ENCODE results near the gene AFF3.
"Not testable (repeated sequence)": the region's sequence is repeated elsewhere in the genome, so short reads cannot be mapped to it uniquely, and the experiment has no call there.

AFF3 gene

DNA sequence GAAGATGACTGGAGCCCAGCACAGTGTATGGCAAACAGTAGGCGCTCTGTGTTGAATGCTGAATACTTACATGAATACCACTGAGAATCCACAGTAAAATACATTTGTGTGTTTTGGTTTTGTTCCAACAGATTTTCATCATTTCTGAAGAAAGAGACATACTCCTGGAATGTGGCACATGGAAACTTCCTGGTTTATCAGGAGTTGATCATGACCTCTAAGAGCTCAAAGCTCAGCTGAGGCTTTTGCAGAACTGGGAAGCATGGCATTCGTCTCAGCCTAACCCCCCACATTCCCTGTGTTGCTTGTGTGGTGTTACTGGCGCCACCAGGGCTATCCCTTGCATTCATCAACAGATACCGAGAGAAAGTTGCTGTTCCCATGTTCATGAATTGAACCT is 335.6 kb downstream of the AFF3 start:
- DNase-seq (ENCODE audit: low read depth in 2 of 2, low spot score in 1 of 2), result no peak

DNA sequence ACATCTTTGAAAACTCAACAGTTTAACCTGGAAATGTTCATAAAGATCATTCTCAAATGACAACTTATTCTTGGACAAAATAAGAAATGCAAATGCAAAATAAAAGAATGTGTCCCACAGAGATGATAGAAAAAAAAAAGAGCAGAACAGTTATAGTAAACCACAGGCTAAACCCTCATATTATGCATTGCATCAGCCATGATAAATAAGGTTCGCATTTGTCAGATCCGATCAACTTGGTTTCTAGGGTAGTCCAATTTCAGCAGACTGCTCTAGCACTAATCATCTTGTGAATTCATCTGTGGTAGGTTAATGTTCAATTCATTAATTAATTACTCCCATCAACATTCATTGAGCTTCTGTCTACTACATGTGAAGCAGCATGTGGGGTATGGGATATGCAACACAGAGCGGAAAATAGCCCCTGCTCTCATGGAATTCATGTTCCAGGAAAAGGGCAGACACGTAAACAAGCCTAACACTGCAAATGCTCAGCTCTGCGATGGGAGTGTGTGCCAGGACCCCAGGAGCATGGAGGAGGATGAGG is 336.4 kb downstream of the AFF3 start:
- DNase-seq (ENCODE audit: low read depth in 2 of 2, low spot score in 1 of 2), result no peak

DNA sequence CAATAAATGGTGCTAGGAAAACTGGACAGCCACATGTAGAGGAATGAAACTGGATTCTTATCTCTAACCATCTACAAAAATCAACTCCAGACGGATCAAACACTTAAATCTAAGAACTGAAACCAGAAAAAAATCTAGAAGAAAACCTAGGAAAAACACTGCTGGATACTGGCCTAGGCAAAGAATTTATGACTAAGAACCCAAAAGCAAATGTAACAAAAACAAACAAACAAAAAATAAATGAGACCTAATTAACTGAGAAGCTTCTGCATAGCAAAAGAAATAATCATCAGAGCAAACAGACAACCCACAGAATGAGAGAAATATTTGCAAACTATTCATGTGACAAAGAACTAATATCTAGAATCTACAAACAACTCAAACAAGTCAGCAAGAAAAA is 338.5 kb downstream of the AFF3 start:
- DNase-seq (ENCODE audit: low read depth in 2 of 2, low spot score in 1 of 2), result no peak

DNA sequence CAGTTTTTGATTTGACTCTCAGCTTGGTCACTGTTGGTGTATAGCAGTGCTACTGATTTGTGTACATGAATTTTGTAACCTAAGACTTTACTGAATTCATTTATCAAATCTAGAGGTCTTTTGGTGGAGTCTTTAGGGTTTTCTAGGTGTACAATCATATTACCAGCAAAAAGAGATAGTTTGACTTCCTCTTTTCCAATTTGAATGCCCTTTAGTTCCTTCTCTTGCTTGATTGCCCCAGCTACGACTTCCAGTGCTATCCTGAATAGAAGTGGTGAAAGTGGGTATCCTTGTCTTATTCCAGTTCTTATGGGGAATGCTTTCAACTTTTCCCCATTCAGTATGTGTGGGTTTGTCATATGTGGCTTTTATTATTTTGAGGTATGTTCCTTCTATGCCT is 339.7 kb downstream of the AFF3 start:
- no peak for DNase-seq (ENCODE audit: low read depth in 2 of 2, low spot score in 1 of 2)

DNA sequence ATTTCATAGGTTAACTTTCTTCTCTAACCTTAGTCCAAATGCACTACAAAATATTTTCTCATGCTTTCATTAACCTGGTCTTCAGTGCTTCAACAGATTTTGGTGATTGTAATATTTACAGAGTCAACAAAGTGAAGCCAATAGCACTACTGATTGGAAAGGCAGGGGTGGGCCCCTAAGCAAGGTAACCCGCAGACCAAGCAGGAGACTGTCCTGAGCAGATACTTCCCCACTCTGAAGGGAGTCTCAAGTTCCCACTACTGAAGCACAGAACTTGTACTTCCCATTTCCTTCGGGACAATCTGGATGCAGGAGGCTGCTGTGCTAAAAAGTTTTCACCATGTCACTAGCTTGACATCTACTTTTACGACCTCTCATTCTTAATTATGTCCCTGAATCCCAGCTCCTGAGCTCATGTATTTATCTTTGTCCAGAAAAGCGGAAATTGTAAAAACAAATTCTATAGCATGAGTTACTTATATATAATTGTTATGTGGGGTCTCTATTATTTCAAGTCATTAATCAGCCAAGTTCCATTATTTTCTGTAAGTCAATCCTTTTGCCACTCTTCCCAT is 341.0 kb downstream of the AFF3 start:
- no peak for DNase-seq (ENCODE audit: low read depth in 2 of 2, low spot score in 1 of 2)

DNA sequence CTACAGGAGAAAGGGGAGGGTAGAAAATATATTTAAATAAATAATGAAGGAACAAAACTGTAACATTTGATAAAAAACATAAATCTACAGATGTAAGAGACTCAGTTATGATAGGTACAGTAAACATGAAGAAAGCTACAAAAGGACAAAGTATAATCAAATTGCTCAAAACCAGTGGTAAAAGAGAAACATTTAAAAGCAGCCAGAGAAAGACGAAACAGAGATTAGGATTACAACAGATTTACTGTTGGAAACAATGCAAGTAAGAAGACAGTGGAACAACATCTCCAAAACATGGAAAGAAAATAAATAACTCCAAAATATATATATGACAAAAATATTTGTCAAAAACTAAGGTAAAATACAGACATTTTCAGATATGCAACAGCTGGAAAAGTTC is 344.9 kb downstream of the AFF3 start:
- no peak for DNase-seq (ENCODE audit: low read depth in 2 of 2, low spot score in 1 of 2)

DNA sequence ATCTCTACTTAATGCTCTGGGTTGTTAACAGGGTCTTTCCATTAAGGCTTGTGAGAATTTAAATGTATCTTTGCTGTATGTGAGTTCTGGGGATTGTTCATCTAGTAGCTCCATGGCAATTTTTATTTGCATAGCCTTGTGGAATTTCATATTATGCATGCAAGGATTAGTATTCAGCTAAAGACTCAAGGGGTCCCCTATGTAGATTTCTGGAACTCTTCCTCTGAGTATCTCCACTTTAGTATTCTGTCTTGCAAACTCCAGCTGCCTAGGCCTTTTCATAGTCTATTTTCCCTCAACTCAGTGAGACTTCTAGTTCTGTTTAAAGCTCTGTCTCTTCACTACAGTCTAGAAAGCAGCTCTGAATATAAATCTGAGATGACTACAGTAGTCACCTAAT is 348.0 kb downstream of the AFF3 start:
- DNase-seq (ENCODE audit: low read depth in 2 of 2, low spot score in 1 of 2), result no peak

DNA sequence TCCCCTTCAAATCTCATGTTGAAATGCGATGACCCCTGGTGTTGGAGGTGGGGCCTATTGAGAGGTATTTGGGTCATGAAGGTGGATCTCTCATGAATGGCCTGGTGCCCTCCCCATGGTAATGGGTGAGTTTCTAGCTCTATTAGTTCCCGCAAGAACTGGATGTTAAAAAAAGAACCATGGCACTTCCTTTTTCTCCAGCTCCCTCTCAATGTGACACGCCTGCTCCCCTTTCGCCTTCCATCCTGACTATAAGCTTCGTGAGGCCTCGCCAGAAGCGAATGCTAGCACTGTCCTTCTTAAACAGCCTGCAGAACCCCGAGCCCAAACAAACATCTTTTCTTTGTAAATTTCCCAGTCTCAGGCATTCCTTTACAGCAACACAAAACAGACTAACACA is 349.4 kb downstream of the AFF3 start:
- DNase-seq (ENCODE audit: low read depth in 2 of 2, low spot score in 1 of 2), result no peak

DNA sequence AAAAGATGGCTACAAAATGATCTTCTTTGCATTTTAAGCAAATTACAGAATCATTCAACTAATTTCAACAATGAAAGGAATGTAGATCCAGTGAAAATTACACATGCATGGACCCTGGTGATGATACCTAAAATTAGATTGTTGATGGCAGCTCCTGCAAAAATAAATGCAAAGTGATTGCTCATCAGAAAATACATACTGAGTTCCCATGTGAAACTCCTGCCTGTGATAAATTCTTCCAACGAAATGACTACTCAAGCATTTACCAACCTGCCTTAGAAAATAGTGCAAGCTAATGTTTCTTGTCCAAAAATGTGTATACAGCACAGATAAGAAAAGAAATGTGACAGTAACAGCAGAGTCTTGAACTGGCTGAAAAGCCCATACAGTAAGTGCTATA is 352.5 kb downstream of the AFF3 start:
- DNase-seq (ENCODE audit: low read depth in 2 of 2, low spot score in 1 of 2), result no peak

DNA sequence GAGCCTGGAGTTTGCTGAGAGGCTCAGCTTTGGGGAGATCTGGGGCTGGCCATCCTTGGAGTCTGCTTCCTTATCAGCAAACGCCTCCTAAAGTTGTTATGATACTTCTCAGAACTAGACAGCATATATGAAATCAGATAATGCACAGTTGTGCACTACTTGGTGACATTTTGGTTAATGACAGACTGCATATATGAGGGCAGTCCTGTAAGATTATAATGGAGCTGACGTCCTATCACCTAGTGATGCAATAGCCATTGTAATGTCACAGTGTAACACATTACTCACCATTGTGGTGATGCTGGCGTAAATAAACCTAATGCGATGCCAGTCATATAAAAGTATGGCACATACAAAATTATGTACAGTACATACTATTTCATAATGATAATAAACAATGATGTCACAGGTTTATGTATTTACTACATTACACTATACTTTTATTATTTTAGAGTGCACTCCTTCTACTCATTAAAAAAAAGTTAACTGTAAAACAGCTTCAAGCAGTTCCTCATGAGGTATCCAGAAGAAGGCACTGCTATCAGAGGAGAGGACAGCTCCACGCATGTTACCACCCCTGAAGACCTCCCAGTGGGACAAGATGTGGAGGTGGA is 354.5 kb downstream of the AFF3 start:
- no peak for DNase-seq (ENCODE audit: low read depth in 2 of 2, low spot score in 1 of 2)

DNA sequence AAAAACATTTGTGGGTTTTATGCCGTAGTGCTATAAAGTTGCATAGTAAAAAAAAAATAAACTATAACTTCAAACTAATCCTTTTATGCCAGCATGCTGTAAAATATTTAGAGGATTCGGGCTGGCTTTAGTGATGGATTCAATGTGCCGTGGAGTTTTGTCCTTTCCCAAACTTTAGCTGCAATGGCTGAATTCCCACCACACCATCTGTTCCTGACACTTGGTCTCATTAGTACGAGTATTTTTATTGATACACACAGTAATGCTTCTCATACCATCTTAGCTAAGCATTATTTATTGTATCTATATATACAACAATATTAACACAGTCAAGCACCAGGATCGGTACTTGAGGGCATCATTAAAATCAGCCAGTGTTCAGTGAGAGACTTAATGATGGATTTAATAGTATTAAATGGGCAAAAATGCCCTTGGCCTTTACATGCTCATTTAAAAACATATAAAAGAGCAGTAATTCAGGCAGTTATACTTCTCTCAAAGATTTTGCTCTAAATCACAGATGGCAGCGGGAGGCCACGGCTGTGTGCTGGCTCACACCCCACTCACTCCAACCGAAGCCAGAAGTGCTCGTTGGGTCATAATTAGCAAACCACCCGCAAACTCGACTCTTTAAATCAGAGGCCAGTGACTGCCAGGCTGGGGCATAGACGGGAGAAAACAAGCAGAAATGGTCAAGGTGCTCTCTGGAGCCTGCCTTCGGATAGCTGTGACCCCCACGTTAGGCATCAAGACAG is 355.6 kb downstream of the AFF3 start:
- DNase-seq (ENCODE audit: low read depth in 2 of 2, low spot score in 1 of 2), result no peak

DNA sequence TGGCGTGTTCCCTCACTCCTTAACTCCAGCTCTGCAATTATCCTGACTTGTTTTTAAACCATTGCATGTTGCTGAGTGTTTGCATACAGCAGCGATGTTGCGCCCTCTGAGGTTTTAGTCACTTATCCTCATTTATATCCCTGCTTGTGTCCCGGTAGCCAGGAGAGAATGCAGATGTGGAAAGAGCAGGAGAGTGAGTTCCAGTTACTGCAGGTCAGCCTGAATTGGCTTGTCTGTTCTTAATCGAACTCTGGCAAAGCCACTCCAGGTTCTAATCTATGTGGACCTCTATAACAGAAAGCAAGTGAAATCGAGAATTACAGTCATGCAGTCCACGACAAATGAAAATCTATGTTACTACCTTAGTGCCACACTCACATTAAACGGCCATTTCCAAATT is 357.4 kb downstream of the AFF3 start:
- DNase-seq (ENCODE audit: low read depth in 2 of 2, low spot score in 1 of 2), result no peak

DNA sequence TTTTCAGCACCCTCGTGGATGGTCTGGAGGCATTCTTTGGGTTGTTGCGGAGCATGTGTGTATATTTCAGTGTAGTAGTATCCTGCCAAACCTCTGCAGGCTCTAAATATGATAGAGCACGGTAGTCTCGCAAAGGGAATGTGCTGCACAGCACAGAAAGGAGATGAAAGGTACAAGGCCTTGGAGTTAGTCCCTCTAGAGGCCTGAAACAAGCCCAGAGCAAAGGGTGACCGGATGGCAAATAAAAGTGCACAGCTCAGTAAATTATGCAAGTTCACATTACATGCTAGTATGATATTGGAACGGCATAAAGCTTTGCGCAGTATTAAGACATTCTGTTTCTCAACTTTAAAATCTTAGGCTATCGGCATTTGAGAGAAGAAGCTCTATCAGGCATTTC is 358.1 kb downstream of the AFF3 start:
- no peak for DNase-seq (ENCODE audit: low read depth in 2 of 2, low spot score in 1 of 2)

DNA sequence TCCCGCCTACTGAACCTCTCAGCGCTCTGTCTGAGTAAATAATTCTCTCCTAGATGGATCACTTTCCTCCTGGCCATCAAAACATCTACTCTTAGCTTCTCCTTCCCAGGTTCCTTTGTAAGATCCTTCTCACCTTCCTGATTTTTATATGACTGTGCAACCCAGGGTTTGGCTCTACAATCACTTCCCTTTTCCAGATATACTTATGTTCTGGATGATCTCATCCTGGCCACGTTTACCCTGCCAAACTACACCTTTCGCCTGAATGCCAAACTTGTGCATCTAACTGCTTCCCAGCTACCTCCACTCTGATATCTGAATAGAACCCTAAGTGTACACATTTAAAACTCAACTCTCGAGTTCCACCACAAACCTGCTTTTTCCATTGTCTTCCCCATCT is 362.1 kb downstream of the AFF3 start:
- DNase-seq (ENCODE audit: low read depth in 2 of 2, low spot score in 1 of 2), result no peak

DNA sequence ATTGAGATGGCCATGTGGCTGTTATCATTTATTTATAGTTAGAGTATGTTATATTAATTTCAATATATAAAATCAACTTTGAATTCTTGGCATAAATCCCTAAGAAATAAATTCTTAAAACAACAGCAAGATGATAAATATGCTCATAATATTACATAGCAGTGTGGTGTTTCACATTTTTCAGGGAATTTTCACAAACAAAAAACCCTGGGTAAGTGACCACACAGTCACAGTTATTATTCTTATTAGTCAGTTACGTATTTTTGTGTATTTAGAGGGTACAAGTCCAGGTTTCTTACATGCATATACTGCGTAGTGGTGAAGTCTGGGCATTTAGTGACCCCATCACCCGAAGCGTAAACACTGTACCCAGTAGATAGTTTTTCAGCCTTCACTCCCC is 363.1 kb downstream of the AFF3 start:
- DNase-seq (ENCODE audit: low read depth in 2 of 2, low spot score in 1 of 2), result no peak

DNA sequence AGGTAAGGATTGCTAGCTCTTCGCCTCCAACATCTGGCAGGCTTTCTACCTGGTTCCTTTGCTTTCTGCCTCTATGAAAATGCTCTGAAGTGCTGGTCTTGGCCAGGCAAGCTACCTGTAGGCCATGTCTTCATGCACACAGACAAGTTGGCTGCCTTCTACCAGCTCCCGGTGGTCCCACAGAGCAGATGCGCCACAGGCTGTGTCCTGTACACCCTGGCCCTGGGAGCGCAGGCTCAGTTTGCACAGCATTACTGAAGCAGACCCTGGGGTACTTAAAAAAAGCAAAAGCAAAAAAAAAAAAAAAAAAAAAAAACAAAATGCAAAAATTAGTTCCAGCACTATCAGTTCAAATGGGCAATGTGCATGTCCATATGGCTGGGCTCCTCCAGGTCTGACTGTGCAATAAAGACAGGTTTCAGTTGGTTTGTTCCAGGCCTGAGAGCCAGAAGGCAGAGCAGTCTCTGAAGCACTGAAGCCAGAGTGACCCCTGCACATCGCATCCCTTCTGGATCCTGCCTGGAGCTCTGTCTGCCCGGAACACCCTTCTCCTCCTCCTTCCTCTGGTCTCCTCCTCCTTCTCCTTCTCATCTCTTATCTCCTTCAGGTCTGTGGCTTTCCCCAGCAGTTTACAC is 364.6 kb downstream of the AFF3 start:
- DNase-seq (ENCODE audit: low read depth in 2 of 2, low spot score in 1 of 2), result no peak

DNA sequence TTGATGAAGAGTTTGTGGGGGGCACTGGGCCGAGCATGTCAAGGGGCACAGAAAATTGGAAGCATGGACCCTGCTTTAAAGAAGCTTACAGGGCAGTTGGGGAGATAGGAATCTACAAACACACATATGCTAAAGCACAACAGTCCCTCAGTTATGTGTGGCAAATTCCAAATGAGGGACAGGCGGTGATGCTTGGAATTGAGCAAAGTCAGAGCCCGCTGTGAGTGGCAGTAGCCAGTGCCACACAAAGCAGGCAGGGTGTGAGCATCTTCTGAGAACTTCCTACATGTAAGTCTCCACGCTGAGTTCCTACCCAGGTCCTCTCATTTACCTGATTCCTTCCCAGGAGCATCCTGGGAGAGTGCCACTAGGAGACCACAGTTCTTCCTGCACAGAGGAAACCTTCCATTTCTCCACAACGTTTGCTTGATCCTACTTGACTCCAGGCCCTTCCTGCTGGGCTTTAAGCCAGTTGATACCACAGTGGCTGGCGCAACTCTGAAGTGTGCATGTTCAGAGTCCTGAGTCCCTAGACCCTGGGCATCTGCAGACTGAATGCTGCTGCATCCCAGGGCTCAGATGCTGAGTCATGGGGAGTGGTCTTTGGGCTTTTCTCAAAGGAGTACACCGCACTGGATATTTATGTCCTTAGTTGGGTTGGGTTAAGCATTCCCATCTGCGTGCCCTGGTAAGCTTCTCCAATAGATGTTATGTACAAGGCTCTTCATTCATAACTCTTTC is 365.3 kb downstream of the AFF3 start:
- DNase-seq (ENCODE audit: low read depth in 2 of 2, low spot score in 1 of 2), result no peak

DNA sequence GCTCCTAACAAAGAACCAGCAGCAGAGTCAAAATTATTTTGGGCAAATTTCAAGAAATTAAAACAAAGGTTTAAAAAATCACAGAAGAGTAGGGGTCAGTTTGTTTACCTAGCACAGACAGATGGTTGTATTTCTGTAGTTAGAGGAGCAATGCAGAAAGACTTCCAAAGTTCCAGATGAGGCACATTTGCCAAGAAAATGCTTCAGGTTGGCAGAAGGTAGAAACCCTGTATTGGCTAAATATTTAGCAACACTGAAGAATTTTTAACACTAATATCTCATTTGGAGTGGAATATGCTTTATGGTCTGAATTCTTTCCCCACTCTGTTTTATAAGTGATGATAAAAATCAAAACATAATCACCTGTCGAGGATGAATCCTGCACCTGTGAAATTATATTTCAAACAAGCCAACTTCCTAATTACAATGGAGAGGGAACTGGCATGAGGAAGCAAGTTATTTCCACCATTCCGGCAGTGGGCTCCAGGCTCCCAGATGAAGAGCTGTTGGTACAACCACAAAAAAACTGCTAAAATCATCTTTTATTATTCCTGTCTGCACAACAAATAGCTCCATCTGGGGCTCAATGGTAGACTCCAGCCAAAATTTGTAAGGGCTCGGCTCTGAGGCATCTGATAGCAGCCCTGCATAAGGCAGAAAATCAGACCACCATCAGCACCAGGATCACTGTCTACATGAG is 366.0 kb downstream of the AFF3 start:
- DNase-seq (ENCODE audit: low read depth in 2 of 2, low spot score in 1 of 2), result no peak

DNA sequence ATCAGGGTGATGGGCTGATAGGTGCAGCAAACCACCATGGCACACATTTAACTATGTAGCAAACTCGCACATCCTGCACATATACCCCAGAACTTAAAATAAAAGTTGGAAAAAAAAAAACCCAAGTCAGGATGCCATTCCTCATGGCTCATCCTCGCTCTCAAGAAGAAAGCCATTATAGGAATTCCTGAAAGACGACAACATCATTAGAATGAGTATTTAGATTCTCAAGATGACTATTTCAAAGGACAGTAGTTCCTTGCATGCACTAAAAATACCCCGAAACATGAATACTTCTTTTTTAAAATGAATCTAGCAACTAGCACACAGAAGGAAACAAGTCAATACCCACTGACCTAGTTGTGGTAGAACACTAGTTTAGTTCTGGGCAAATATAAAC is 366.8 kb downstream of the AFF3 start:
- DNase-seq (ENCODE audit: low read depth in 2 of 2, low spot score in 1 of 2), result no peak

DNA sequence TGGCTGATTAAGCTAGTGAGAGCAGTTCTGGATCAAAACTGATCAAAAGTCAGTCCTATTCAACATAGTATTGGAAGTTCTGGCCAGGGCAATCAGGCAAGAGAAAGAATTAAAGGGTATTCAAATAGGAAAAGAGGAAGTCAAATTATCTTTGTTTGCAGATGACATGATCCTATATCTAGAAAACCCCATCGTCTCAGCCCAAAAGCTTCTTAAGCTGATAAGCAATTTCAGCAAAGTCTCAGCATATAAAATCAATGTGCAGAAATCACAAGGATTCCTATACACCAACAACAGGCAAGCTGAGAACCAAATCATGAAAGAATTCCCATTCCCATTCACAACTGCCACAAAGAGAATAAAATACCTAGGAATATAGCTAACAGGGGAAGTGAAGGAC is 368.7 kb downstream of the AFF3 start:
- not testable (repeated sequence) for DNase-seq (ENCODE audit: low read depth in 2 of 2, low spot score in 1 of 2)

All from stimulated activated CD8-positive, alpha-beta memory T cell treated with anti-CD3 and anti-CD28 coated beads, Interleukin-4, amount 100 ng/mL, for 1 hour (primary cell).